Hematopoietic multipotent progenitor cell treated with erythropoietin and hydrocortisone succinate and interleukin-3 and kit ligand, for 15 days (in vitro differentiated cells): ENCODE results near the gene SUPT4H1.
A peak's percentile ranks its signal among the peaks of the same experiment; 100 is the strongest.
"Not testable (repeated sequence)": the region's sequence is repeated elsewhere in the genome, so short reads cannot be mapped to it uniquely, and the experiment has no call there.

Experiments
- DNase-seq: peaks from one replicate; pipeline ENCODE4 v3.0.0-alpha.2; 2015; ENCODE audit warnings: low spot score

The SUPT4H1 gene

DNA sequence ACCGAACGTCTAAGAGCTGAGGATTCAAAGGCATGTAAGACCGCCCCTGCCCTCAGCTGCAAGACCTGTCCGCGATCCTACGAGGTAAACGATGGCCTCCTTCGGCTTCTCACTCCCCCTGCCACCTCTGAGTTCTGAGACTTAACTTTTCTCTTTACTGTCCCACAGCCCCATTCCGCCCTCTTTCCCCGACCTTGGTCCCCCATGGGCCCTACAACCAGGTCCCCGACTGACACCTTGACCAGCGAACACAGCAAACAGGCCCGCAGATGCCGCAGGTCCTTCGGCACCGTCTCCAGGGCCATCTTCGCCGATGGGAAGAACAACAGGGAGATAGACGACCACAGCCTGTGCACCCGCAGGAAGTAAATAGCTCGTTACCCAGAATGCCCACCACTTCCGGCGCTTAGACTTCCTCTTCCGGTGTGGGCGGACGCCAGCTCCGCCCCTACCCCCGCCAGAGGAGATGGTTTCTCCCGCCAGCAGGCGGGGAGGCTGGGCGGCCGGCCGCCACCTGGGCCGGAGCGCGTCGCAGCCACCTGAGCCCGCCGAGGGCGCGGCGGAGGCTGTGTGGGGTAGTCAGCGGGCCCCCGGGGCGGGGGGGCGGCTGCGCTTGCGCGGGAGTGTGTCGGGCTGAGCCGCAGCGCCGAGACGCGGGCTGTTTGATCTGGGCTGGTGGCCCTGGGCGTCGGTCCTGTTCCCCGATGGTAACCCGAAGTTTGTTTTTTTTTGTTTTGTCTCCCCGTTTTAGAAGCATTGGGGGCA is at the start of gene SUPT4H1:
Gene SUPT4H1 (minus strand): TSS at position 371 of the 765 bp plus-strand sequence. CDS start 66 bp downstream, at position 305.
- DNase-seq = peak; percentile 93

DNA sequence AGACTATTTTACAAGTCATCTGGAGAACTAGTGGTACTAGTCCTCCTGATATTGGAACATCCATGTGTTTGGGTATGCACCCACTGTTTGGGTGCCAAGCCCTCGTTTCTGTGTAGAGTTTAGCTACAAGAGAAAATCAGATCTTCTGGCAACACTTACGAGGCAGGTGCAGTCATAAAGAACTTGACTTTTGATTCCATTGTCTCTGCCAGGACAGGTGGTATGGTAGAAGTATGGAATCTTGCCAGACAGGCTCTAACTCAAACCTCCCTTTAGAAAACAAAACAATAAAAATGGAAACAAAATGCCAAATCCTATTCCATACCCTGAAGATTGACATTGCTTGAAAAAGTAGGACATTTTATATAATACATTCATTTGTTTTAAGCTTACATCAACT is 49.3 kb upstream of the SUPT4H1 start:
- DNase-seq = no peak

DNA sequence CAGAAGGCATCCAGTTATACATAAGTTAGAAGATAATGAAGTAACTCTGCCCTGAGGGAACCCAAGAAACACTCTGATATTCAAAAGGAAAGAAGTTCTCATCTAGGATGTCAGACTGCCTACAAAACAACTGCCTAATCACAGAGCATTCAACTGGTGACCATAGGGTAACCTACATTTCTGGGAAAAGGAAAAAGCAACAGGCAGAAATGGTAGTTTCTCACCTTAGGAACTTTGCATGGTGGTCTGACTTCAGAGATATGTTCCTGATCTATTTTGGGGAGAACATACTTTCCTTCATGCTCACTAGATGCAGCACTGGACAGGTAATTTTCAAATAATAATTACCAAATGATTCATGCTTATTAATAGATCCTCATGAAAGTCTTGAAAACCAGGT is 48.8 kb upstream of the SUPT4H1 start:
- no peak for DNase-seq

DNA sequence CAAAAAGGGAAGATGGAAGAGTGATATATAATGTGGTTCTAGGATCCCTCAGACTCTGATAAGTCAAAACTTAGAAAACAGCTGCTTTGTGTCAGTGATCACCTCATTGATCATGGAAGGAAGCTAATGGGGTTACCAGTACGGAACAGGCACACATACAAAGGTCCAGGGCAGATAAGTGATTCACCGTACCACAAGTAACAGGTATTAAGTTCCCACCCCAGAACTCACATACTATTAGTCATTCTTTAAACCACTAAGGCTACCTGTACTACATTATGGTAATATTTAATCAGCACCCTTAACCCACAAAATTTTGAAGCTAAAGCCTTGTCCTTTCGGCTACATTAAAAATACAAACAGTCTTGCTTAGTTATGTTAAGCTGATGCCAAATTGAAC is 48.0 kb upstream of the SUPT4H1 start:
- no peak for DNase-seq

DNA sequence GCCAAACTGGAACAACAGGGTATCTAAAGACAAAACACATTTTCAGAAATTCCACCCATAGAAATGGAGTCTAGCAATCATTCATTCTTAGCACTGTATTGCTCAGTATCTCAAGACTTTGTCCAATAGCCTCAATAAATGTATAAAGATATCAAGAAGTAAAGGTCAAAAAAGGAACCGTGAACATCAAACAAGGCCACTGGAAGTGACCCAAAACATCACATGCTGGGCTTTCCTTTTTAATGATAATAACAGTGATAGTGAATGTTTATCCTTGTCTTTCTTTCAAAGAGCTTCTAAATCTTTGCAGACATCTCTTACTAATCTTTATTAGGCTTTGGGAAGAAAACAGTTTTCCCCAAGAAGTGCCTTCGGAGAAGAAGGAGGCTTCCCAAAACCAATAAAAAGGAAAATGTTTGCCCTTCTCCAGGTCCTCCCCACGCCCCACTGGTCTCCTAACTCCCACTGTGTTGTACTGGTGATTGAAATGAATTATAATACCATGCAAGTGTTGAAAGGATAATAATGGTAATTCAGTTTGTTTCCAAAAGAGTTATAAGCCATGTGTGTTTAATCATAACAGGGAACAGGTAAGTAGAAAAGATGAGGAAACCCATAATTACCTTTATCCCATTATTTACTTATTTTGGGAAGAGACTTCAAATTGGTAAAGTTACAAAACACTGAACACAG is 46.7 kb upstream of the SUPT4H1 start:
- no peak for DNase-seq

DNA sequence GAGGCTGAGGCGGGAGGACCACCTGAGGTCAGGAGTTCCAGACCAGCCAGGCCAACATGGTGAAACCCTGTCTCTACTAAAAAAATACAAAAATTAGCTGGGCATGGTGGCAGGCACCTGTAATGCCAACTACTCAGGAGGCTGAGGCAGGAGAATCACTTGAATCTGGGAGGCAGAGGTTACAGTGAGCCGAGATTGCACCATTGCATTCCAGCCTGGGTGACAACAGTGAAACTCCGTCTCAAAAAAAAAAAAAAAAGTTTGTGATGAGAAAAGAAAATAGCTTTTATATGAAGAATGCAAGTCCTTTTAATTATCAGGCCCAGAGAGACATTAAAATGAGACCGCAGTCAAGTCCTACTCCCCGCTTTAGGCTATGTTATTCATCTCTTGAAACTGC is 45.4 kb upstream of the SUPT4H1 start:
- not testable (repeated sequence) for DNase-seq

DNA sequence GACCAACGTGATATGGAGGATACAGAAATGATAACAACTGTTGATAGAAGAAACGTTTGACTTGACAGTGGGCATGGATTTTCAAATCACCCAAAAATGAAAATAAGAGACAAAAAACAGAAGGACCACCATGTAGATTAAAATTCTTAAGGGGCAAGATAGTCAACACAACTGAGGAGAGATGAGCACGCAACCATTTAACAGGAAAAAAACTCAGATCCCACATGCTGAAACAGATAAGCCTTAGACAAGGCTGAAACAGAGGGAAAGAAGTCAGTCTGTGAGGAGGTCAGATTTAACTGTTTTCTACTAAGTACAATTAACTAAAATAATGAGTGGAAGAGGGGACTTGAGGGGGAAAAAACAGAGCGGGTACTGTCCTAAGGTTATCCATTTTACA is 44.2 kb upstream of the SUPT4H1 start:
- DNase-seq = no peak

DNA sequence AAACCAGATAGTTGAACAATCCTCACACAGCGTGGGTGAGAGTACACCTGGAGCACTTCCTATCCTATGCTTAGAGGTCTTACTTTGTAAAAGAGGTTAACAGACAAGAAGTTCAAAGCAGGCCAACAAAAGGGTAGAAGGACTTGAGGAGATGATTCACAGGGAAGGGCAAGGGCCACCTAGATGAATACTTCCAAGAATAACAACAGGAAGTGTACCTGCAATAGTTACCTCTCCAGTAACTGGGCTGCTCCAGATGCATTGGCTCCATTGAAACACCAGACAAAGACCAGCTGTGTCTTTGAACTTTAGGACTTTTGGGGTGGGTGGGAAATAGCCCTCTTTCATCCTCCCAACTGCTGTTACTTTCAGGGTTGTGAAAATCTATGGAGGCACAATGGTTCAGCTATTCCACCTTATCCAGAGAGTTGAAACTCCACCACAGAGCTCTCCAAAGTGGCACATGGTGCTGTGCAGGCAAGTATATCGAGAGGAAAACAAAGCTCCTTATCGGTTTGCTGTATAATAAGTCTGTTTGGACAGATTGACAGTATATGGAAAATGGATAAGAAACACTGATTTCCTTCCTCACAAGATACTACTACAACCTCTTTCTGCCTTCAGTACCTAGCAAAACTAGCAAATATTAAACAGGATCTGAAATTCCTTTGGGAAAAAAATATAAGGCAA is 42.7 kb upstream of the SUPT4H1 start:
- no peak for DNase-seq

DNA sequence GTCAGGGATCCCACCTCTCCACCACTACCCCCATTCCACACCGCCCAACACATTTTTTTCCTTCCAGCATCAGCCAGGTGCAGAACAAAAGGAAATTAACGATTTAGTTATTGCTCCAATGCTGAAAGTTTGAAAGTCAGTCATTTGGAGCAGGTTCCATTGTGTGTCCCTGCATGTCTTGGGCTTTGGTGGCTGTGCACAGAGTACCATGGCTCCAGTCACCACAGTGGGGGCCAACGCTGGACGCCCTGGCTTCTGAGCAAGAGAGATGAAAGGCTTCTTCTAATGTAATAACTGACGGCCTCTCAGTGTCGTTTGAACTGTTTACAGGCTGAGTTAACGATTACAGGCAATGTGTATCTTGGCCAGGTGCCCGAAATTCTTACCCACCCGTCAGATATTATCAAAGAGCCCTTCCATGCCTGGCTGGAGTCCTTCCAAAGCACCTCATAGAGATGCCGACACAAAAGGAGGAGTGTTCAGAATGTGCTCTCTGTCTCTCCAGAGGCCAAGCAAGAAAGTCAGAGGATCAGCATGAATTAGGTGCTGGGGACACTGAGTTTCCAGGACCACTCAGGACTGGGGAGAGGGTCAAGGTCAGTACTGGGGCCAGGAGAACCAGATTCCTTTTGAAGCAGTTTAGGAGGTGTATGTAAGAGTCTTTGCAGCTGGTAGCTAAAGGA is 39.4 kb upstream of the SUPT4H1 start:
- DNase-seq = peak; percentile 70

DNA sequence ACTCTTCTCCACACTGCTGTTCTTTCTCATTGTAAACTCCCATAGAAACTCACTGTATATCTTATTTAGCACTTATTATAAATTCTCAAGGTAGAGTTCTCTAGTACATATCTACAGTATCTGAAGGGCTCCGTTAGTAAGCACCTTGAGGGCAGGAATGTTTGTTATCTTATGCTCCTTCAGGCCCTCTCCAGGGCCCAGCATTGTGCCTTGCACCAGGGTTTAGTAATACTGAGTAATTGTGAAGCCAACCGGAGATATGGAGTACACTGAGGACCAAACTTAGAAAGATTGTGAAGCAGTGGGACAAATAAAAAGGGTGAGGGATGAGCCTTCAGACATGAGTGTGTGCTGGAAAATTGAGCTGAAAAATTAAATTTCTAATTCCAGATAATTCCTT is 38.9 kb upstream of the SUPT4H1 start:
- no peak for DNase-seq

DNA sequence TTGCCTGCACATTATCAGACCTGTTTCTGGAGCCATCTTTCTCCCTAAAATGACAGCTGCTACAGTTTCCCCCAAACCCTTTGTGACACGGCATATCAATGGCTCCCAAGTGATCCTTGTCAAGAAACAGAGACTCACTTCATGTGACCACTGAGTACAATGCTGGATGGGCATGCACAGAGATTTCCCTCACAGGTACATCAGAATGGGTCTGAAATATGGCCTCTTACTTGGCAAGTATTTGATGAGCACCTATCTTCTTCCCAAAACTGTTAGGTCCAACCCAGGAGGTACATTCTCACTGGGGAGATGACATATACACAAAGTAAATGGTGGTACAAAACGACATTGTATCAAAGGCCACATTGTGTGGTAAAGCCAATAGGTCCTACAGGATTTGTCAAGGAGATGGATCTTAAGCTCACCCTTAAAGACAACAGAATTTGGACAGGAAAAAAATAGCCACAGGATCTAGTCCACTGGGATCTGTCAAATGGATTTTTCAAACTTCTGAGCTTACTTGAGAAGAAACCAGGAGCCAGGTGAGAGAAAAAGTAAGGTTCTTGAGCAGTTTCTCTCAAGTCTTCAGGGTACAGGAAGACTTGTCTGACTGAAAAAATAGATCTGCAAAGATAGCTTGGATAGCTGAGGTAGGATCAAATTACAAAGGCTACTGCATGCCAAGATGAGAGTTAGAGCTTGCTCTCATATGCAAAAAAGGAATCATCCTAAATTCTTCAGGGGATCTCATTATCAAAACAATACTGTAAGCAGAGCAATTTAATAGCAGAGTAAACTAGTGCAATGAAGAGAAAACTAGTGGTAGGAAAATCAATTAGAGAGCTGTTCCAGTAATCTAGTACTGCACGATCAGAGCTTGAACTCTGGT is 36.5 kb upstream of the SUPT4H1 start:
- DNase-seq = no peak

DNA sequence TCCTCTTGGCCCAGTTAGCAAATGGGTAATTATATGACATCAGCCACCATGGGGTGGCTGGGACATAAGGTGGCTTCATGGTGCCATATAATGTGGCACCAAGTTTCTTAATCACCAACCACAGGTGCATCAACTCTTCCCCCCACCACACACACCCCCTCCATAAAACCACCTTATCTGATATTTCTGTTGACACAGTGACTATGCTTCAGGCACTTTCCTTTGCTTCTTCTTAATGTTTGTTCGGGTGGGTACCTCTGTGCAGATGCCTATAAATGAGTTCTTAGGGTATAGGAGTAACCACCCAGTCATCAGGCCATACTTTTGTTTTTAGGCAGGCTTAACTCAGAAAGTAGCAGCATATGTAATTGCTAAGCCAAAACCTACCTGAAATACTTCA is 35.8 kb upstream of the SUPT4H1 start:
- peak; percentile 32 for DNase-seq

DNA sequence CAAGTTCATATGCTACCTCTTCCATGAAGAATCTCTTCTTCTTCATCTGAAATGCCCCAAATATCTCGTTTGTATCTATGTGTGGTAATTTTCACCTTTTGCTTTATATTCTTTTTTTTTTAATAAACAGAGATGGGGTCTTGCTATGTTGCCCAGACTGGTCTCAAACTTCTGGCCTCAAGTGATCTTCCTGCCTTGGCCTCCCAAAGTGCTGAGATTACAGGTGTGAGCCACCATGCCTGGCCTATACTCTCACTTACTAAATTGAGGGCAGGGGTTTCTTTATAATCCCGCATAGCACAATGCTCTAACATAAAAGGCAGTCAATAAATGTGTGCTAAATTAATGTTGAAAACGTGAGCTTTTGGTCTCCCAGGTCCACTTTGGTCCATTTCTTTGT is 34.7 kb upstream of the SUPT4H1 start:
- DNase-seq = no peak

DNA sequence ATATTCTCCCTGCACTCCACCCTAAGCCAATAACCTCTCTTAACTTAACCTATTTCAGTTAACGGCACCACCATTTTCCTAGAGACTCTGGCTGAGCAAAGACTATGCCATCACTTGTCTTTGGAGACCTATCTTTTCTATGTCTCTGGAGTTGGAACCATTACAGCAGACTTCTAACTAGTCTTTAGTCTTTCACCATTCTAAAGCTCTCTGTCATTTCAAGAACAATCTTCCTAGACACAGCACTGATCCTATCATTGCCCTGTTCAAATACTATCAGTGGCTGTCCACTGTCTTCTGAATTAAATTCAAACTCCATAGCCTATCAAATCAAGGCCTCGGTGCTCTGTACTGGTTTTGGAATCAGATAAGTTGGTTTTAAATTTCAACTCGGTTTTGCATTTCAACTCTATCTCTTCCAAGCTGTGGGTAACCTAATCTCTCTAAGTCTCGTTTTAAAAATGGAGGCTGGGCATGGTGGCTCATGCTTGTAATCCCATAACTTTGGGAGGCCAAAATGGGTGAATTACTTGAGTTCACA is 33.4 kb upstream of the SUPT4H1 start:
- DNase-seq = no peak

DNA sequence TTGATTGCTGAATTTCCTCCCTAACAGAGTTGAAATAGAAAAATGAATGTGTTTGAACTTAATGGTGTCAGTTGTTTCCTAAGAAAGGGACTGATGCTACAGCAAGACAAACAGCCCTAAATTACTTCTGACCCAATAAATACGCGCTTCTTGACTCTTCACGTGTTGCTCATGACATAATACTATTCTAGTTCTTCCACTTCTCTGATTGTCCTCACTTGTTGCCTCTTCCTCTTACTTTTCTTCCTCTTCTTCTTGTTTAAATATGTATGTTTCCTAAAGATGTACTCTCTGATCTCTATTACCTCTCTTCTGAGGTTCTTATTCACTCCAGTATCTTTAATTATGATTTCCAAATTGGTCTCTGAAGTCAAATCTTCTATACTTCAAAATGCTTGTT is 32.9 kb upstream of the SUPT4H1 start:
- DNase-seq = no peak

DNA sequence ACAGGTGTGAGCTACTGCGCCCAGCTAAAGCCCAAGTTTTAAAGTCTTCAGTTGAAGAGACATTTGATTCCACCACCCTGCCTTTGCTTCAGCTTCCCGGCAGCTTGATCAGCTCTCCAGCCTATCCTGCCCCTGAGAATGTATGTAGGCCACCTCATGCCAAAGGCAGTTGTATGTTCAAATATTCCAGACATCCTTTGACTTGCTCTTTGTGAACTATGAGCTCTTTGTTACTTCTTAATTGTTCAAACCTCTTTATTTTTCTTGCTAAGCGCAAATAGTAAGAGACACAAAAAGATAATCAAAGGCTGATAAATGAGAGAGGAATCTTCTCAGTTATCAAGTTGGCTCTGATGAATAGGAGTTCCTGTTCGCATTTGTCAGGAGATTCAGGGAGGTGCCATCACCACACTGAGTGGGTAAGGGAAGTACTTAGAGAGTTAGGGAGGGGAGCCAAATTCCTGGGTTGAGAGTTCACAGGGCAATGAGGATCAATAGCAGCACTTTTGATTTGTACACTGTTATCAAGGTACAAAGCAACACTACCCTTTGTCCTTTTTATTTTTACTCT is 32.0 kb upstream of the SUPT4H1 start:
- DNase-seq = no peak

DNA sequence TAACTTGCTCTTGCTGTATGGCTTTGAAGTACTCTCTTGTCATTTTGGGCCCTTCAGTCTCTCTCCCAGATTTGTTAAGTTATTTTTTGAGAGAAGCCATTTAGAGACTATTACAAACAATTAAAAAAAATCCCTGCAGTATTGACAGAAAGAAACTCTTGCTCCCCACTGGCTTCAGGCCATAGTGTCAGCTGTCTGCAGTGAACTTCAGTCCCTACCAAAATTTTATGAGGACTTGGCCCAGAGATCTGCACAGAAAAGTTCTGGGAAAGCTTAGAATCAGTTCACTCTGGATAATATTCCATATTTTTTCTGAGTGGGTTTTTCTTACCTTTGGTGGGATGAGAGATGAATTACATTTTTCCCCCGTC is 30.9 kb upstream of the SUPT4H1 start:
- DNase-seq = no peak

DNA sequence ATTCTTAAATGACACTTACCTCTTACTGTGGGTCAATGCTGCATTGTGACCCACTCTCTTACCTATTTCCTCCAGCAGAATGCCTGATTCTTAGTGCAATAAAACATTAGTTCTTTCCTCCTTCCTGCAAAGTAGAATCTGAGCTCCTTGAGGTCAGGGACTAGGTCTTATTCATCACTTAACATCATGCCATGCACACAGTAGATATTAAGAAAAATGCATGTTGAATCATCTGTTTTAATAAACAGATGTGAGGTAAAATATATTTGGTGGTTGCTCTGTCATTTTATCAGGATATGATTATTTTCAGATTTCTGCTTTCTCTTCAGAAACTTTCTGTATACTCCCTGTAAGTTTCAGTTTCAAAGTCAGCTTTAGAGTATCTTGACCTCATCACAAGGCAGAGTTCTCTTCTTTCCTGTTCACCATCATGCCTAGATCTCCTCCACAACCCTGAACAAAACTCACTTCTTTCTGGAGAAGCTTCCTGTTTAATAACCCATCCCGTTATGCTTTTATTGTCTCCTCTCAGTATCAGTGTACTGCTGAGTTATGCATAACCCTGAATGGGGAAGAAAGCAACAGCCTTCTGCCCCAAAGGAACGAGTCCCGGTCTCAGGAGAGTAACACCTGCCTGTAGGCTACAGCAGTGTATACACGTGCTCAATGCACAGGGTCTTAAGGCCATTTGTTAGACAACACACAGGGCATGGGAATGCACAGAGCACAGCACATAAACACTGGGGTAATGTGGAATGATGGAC is 30.3 kb upstream of the SUPT4H1 start:
- no peak for DNase-seq

DNA sequence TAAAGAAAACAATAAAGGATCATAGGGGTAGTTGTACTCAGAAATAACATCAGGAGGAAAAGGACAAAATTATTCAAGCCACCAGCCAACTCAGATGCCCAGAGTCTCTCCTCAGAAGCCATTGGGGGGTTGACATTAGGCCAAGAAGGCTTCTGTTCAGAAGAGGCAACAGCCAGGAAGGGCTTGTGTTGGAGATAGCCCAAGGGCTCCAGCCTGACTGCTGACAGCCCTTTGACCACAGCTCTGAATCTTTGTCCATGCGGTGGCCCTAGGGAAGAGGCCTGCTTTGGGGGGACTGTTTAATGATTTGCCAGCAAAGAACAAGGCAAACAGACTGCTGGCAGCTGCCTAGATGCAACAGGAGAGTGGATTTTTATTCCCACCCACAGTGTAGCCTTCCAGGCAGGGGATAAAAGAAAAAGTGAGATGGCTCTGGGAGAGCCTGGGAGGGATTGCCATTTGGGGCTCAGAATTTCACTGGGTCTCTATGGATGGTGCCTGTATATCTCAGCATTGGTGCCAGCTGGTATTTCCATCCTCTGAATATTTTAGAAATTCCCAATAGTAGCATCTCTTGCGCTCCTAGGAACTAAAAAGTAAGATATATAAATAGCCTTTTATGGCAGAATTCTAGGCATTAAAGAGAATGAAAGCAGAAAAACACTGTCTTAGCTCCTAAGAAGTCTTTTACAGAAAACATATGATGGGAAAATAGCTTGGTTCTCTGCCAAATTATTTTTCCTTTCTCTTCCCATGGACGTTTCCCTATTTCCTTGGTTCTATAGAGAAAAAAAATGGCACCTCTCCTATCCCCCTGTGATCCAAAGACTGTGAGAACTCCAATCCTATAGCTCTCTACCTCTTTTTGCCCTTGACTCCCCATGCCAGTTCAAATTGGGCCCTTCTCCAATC is 29.4 kb upstream of the SUPT4H1 start:
- no peak for DNase-seq
